DOHH2 (cell line): ENCODE measurements around the gene CIB1.

Experiments used
- CTCF ChIP-seq: fragments of 200-600 bp; sonication (generic); IDR thresholded peaks from one replicate; pipeline ENCODE4 v1.5.1; 2014; ENCODE audit warnings: antibody characterized with exemption, mild to moderate bottlenecking, low read depth, low read length; ENCODE audit not compliant: poor library complexity, severe bottlenecking
- EZH2phosphoT487 ChIP-seq: fragments of 200-600 bp; sonication (generic); IDR thresholded peaks from 2 replicates; pipeline ENCODE4 v1.6.1; 2017; ENCODE audit warnings: borderline replicate concordance, mild to moderate bottlenecking, antibody characterized with exemption, low read length, moderate library complexity, mixed read lengths

- TF ChIP-seq CTCF: no peak
- TF ChIP-seq EZH2phosphoT487: no peak
These were observed 11.2 kb downstream of the CIB1 start for GRCh38 chr15:90222547-90222946.
